GM10847 (cell line): ENCODE measurements around the gene VDAC2.

Experiments
- POLR2A ChIP-seq: IDR thresholded peaks from 2 replicates; pipeline ENCODE4 v1.6.1; 2011; ENCODE audit not compliant: insufficient read length; ENCODE audit errors: extremely low read depth

Gene VDAC2

DNA sequence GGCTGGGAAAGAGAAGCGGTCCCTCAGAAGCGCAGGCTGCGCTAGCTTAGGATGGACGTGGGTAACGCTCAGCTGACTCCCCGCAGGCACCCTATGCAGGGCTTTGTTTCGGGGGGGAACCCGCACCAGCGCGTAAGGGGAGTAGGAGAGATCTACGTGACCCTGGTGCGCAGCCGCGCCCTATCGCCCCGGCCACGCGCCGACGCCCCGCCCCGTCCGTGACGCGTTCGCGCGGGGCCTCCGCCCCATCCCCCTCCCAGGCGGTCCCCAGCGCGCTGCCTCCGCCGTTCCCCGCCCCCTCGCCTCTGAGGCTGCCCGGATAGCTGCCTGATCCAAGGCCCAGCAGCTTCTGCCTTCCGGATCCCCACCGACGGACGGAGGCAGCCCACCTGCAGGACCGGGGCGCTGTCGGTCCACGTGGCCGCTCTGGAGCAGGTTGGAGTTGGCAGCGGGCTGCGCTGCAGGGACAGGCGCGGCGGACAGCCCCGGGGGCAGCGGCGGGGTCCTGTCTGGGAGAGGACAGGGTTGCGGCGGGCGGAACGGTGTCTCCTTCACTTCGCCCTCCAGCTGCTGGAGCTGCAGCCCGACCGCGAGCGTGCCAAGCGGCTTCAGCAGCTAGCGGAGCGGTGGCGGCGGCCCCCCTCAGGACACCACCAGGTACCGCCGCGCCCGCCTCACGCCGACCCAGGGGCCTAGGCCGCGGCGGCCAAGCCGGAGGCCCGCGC, at the start of gene VDAC2:
TSS of gene VDAC2 (plus strand) at position 515 of the 725 bp plus-strand sequence. CDS start 363 bp downstream, outside the sequence.
- TF ChIP-seq POLR2A, result peak; percentile 54

DNA sequence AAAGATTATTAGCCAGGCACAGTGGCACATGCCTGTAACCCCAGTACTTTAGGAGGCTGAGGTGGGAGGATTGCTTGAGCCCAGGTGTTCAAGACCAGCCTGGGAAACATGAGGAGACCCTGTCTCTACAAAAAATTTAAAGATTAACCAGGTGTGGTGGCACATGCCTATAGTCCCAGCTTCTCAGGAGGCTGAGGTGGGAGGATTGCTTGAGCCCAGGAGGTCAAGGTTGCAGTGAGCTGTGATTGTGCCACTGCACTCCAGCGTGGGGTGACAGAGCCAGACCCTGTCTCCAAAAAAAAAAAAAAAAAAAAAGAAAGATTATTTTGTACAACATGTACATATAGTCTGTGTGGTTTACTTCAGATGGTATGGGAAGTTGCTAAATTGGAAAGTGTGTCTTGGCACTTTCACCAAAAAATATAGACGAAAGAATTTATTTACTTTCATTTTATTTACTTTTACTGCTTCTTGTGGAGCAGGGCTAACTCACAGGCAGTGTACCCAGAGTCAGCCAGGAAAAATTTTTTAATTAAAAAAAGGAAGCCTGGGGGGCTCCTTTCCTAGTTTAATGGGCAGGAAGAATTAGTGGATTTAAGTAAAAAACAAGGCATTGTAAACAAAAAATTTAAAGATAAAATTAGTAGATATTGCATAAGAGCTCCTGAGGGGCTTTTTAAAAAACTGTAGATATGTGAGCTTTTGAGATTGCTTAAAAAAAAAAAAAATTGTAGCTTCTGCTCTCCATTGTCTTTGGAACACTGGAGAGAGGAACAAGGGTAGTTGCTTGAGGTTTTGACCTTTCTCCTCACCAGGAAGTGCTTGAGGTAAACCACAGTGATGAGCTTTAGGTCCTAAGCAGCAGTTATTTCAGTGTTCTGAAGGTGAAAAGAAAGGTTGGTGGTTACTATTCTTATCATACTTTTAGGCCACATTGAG, 44.6 kb upstream of the VDAC2 start:
- no peak for TF ChIP-seq POLR2A

DNA sequence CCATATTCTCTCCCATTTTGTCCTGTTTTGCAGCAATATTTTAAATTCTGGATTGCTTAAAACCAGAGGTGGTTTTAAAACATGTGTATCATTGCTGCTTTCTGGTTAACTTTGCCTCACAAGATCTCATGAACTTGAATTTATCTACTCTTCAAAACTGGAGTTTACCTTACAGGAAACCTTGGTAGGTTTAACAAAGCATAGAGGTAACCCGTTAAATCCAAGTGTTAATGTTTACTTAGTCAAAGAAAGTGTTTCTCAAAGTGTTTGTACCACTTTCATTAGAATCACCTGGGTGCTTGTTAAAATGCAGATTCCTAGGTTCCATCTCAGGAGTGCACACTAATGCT, 44.0 kb upstream of the VDAC2 start:
- TF ChIP-seq POLR2A, result no peak

GRCh38 chr10:75168275-75168674, 42.3 kb upstream of the VDAC2 start:
- no peak for TF ChIP-seq POLR2A

GRCh38 chr10:75170215-75170614, 40.4 kb upstream of the VDAC2 start:
- no peak for TF ChIP-seq POLR2A

- no peak for TF ChIP-seq POLR2A
These were observed 35.5 kb upstream of the VDAC2 start for GRCh38 chr10:75175046-75175445.

GRCh38 chr10:75176046-75176445, 34.5 kb upstream of the VDAC2 start:
- no peak for TF ChIP-seq POLR2A

- TF ChIP-seq POLR2A, result no peak
These were observed 33.9 kb upstream of the VDAC2 start for GRCh38 chr10:75176736-75177135.

GRCh38 chr10:75179657-75180177, 30.9 kb upstream of the VDAC2 start:
- no peak for TF ChIP-seq POLR2A

GRCh38 chr10:75180592-75180991, 30.0 kb upstream of the VDAC2 start:
- TF ChIP-seq POLR2A, result no peak

DNA sequence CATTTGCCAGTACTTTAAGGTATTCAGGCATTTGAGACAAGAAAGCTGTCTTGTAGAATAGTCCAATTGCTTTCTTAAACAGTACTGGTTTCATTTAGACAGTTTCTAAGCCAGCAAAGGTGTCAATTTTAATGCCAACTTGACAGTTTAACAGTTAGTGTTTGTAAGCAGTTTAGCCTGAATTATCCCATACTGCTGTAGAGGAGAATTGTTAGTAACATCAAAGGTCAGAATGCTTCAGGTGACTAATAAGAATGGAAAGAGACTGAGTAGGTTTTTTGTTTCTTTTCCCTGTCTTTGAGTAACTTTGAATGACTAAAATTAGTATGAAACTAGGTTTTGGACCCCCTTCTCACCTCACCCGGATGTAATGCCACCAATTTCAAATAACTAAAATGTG, 29.5 kb upstream of the VDAC2 start:
- TF ChIP-seq POLR2A, result no peak

- no peak for TF ChIP-seq POLR2A
These were observed 24.3 kb upstream of the VDAC2 start for GRCh38 chr10:75186310-75186709.

DNA sequence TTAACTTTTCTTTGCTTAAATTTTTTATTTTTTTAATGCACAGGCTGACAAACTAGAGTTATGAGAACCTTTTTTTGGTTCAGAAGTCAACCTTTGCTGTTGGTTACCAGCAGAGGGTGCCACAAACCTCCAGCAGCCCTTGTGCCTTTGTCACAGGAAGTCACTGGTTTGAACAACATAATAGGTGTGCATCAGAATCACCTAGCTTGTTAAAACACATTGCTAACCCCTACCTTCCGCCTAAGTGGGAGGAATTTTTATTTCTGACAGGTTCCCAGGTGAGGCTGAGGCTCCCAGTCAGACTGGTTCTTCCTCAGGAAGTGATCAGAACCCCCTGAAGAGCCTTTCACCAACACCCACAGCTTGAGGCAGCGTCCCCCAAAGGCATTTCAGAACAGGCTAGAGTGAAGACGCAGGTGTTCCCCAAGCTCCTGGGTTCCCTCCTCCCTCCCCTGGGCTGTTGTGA, 22.6 kb upstream of the VDAC2 start:
- no peak for TF ChIP-seq POLR2A

- TF ChIP-seq POLR2A, result no peak
These were observed 21.1 kb upstream of the VDAC2 start for GRCh38 chr10:75189266-75190096.
